IPS DF 4.7 (cell line): ENCODE measurements around the gene CADM2.

Experiments used
- DNase-seq: peaks from one replicate; pipeline ENCODE4 v3.0.0-alpha.2; 2013; ENCODE audit warnings: low spot score; ENCODE audit errors: extremely low read depth

CADM2 gene

GRCh38 chr3:84984429-84984828 lies 25.6 kb downstream of the CADM2 start:
- no peak for DNase-seq

GRCh38 chr3:84985795-84986194 lies 27.0 kb downstream of the CADM2 start:
- no peak for DNase-seq

- DNase-seq: no peak
Observed at GRCh38 chr3:84987706-84988504, 29.1 kb downstream of the CADM2 start.

- DNase-seq: no peak
Observed at GRCh38 chr3:84989102-84989501, 30.3 kb downstream of the CADM2 start.

DNA sequence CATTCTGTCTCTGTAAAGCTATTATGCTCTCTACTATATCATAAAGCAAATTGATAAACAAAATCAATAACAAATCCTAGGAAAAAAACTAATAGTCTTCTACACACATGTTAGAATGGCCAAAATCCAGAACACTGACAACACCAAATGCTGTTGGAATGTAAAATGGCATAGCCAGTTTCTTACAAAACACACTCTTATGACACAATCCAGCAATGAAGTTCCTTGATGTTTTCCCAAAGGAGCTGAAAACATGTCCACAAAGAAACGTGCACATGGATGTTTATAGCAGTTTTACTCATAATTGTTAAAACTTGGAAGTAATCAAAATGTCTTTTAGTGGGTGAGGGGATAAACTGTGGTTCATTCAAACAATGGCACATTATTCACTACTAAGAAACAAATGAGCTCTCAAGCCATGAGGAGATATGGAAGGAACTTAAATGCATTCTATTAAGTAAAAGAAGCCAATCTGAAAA lies 32.7 kb downstream of the CADM2 start:
- DNase-seq: no peak

DNA sequence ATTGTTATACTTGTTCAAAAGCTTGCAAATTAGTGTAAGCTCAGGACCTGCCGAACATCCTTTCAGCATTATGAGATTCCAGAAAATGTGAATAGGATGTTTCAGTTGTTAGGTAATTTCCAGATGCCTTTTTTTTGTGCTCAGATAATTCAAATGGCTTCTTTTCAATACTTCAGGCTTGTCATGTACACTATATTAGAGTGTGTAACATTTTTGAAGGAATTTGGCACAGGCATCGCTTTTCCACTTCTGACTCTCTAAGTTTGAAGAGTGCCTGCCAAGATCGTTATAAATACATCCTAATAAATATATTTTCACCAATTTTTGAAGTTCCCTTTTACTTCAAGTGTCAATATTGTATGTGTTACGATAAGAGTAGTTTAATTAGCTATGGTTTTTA lies 35.2 kb downstream of the CADM2 start:
- no peak for DNase-seq

- no peak for DNase-seq
Observed at GRCh38 chr3:84998545-84998944, 39.8 kb downstream of the CADM2 start.

DNA sequence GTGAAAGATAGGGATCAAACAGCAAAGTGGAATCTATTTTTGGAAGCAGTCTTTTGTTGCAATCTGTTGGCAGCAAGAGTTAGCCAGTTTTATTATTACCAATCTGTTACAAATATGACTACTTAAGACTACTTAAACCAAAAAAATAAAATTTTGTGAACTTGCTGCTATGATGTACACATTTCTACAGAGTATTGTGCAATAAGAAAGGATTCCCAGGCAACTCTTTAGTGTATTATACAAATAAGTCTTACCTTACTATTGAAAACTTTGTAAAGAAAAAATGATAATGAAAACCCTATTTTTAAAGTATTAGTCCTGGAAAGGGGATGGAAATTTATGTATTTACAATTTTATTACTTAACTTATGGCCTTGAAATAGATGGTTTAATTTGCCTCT lies 44.7 kb downstream of the CADM2 start:
- no peak for DNase-seq

DNA sequence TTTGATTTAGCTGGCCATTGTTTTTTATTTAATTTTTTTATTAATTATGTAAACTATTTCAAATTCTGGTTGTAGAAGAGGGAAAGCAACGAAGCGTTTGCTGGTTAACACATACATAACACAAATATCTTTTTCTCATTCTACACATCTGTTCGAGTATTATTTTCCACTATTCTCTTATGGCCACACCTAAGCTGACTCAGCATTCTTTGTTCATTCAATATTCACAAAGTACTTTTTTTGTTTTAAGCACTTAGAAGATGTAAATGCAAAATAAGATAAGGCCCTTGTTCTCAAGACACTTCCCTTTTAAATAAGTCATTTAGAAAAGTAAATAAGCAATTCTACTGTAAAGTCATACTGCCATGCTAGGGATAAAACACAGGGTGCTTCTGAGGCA lies 45.4 kb downstream of the CADM2 start:
- DNase-seq: no peak

DNA sequence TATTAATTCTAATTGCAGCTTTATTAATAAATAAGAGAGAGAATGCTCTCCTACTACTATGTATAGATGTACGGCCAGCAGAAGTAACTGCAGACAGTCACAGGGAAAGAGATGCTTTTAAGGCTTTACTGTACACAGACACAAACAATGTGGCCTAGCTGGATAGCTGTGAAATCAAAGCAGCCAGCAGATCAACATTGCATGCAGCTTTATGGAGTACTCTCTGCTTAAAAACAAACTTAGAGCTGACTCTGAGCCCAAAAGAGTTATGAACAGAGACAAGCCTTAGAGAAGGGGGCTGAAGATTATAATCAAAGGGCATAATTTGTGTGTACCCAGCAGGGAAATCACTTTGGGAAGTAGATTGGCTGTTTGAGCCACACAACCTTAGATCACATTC lies 47.2 kb downstream of the CADM2 start:
- no peak for DNase-seq

- no peak for DNase-seq
Observed at GRCh38 chr3:85007195-85008094, 48.7 kb downstream of the CADM2 start.

DNA sequence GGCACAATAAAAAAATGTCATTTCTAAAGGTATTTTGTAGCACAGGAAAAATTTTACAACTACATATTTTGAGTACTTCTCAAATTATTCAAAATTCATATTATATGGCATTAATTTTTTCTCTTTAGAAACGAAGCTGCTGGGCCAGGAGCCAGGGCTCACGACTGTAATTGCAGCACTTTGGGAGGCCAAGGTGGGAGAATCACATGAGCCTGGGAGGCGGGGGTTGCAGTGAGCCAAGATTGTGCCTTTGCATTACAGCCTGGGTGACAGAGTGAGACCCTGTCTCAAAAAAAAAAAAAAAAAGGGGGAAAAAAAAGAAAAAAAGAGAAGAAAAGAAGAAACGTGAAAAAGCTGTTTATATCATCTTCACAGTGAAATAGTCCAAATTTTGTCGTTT lies 62.0 kb downstream of the CADM2 start:
- DNase-seq: no peak

DNA sequence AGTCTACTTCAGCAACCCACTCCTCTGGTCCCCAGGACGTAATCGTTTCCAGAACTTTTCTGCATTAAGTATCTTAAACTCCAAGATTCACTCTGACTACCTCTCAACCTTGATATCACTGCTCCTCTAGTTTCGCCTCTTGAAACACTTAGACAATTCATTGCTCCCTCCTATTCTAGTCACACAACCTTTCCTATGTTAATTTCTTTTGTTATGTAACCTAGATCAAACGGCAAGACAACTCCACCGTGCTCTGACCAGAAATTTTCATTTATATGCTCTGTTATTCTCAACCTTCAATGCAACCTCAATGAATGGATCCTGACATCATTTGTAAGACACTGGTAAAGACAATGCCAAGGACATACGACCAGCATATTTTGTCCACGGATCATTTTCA lies 71.3 kb downstream of the CADM2 start:
- DNase-seq: no peak

DNA sequence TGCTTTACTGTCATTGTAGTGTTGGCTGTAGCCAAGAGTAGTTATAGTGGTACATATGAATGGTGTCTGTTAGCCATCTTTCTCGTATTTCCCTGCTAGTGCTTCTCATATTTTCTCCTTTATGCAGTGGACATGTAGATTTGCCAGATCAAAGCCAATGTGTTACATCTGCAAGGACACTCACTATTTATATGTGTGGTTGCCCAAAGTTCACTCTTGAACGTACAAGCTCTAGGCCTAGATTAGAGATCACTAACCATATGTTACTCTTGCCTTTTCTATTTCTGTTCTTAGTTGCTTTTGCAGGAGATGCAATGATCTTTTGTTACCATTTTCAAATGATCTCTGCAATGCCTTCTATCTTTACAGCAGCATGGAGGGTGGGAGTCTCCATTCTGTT lies 78.4 kb downstream of the CADM2 start:
- no peak for DNase-seq

- DNase-seq: no peak
Observed at GRCh38 chr3:85041001-85041400, 82.2 kb downstream of the CADM2 start.

GRCh38 chr3:85041562-85042055 lies 82.8 kb downstream of the CADM2 start:
- DNase-seq: no peak

DNA sequence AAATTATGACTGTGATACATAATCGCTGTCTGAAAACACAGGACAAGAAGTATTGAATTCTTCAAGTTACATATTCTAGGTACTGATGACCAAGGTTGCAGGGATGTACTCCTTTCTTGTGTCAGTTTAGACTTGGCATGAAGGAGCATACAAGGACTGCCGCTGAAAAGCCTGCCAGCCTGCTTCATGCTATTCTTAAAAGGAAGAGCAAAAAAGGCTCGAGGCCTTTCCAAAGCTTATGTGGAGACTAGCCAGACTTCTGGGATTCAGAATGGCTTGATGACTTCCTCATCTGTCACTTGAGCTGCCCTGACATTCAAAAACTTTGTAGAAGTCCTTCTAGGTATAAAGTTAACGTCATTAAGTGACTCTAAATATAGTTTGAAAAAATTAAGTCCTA lies 92.0 kb downstream of the CADM2 start:
- no peak for DNase-seq

DNA sequence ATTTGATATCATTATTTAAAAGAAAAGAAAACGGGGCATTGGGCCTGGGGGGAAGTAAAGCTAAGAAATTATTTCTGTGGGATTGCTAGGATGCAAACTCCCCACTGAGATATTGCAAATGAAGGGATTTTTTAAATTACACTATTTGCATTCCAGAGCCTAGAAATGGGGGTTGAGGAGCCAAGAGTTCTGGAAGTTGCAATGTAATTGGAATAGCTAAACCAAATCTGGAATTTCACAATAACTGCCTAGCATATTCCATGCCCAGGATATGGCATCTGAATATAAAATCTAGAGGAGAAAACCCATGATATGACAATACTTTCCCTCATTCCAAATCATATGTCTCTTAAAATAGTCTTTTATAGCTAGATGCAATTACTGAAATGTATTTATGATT lies 93.0 kb downstream of the CADM2 start:
- no peak for DNase-seq

DNA sequence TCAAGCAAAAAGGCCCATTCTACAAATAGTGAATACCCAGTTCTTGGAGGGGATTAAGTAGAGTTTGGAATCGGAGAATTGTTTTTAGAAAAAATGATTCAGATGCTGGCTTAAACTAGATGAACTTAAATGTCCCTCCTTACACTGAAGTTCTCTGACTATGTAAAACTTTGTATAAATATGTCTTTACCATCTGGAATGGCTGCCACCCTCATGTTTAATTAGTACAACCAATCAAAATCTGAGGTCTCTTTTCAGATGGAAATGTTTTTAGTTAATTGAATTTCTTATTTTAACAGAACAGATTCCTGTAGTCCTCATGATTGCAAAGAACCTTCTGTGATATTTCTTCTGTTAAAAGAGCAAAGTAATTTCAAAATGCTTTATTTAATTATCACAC lies 94.8 kb downstream of the CADM2 start:
- DNase-seq: no peak

GRCh38 chr3:85054579-85054978 lies 95.8 kb downstream of the CADM2 start:
- no peak for DNase-seq

DNA sequence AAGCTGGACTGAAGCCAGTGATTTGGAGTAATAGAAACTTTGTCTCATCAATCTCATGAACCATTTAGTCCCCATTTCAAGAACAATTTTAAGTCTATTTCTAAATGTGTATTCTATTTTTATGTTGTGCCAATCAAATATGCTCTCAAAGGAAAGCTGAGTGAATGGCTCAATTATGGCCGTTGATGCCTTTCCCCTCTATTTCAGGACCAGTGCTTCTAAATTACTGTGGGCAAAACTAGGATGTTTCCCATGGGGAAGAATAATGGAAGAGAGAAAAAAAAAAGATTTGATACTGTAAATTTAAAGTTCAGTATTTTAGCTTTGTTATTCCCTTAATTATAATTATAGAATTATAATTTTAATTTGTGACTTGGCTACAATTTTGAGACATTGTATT lies 110.1 kb downstream of the CADM2 start:
- DNase-seq: no peak

DNA sequence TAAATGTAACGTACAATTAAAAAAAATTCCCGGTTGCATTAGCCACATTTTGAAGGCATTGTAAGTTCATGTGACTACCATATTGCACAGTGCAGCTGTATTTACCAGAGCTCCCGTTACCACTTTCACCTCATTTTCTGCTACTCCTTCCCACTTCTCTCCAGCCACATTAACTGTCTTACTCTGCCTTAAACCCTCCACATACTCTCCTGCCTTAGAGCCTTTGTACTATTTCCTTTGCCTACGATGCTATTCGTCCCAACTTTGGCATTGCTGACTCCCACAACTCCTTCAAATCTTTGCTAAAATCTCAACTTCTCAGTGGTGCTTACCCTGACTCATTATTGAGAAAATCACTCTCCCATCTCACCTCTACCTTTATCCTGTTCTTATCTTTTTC lies 115.2 kb downstream of the CADM2 start:
- DNase-seq: no peak
